Stimulated activated CD4-positive, alpha-beta T cell treated with anti-CD3 and anti-CD28 coated beads, Interleukin-1b, Interleukin-23, amount 100 ng/mL, for 4 hours (primary cell): ENCODE results near the gene ANGPTL4.
"Not testable (repeated sequence)": the region's sequence is repeated elsewhere in the genome, so short reads cannot be mapped to it uniquely, and the experiment has no call there.

ENCODE experiments used
- DNase-seq, 2 donors: peaks; one replicate each; pipeline ENCODE4 v3.0.0-alpha.2; 2020; ENCODE audit warnings: low read depth in 2 of 2

Gene ANGPTL4

DNA sequence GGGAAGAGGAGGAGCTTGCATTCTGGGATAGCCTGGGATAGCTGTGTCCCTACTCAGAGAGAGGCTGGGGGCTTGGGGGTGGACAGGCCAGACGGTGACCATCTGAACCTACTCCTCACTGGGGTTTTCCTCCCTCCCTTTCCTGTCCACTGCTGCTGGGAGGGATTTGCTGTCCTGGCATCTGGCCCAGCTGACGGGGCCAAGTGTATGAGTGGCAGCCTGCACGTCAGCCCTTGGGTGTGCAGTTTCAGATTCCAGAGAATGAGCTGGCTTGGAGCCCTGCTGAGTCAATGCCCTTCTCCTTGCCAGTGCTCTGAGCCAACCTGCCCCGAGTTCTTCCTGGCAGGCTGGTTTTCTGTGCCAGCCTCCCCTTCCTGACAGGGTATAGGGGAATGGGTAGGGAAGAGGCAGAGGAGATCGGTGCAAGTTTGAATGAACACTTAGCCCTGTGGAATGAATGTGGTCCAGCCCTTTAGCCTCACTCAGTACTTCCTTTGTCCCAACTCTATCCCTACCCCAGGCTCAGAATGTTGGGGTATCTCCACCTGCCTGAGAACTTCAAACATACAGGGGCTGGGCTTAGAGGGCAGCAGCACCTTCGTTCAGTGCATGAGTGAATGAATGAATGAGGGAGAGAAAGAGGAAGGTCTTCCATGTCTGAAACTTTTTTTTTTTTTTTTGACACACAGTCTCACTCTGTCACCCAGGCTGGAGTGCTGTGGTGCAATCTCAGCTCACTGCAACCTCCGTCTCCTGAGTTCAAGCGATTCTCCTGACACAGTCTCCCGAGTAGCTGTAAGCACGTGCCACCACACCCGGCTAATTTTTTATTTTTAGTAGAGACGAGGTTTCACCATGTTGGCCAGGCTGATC is 1.8 kb upstream of the ANGPTL4 start:
- no peak for DNase-seq

DNA sequence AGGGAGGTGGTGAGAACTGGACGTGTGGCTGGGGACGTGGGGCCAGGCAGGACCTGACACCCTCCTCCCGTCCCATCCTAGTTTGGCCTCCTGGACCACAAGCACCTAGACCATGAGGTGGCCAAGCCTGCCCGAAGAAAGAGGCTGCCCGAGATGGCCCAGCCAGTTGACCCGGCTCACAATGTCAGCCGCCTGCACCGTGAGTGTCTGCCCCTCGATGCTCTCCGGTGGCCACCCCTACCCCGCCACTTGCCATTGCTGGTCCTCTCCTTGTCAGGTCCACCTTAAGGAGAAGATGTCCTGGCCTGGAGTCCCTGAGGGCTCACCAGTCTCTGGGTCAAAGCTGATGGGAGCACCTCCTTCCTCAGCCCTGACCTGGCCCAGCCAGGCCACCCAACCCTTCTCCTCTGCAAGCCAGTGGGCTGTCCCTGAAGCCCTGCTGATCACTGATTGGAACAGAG is 2.2 kb downstream of the ANGPTL4 start:
- no peak for DNase-seq

- DNase-seq = no peak
These were observed 3.0 kb downstream of the ANGPTL4 start for GRCh38 chr19:8366961-8367326.

DNA sequence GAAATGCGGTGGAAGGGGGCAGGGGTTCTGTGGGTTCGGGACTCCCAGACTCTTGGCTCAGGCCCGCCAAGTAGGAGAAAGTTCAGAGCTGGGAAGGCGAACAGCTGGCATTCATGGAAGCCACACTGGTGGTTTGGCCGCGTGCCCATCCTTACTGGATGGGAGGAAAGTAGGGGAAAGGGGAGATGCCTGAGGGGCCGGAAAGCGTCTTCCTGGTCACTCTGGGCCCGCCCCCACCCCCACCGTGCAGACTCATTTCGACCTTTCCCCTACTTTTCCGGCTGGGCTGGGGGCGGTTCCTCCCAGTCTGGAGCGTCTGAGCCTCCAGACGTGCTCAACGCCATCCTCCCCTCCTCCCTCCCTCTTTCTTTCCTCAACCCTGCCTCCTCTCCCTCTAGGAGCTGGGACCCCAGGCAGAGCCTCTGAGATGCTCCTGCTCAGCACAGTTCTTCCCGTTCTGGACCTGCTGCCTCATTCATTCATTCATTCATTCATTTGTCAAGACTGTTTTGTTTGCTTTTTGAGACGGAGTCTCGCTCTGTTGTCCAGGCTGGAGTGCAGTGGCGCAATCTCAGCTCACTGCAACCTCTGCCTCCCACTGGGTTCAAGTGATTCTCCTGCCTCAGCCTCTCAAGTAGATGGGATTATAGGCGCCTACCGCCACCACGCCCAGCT is 3.5 kb downstream of the ANGPTL4 start:
- DNase-seq = no peak

GRCh38 chr19:8370176-8371010 is 6.4 kb downstream of the ANGPTL4 start:
- DNase-seq = no peak

GRCh38 chr19:8371011-8371804 is 7.3 kb downstream of the ANGPTL4 start:
- DNase-seq = no peak

DNA sequence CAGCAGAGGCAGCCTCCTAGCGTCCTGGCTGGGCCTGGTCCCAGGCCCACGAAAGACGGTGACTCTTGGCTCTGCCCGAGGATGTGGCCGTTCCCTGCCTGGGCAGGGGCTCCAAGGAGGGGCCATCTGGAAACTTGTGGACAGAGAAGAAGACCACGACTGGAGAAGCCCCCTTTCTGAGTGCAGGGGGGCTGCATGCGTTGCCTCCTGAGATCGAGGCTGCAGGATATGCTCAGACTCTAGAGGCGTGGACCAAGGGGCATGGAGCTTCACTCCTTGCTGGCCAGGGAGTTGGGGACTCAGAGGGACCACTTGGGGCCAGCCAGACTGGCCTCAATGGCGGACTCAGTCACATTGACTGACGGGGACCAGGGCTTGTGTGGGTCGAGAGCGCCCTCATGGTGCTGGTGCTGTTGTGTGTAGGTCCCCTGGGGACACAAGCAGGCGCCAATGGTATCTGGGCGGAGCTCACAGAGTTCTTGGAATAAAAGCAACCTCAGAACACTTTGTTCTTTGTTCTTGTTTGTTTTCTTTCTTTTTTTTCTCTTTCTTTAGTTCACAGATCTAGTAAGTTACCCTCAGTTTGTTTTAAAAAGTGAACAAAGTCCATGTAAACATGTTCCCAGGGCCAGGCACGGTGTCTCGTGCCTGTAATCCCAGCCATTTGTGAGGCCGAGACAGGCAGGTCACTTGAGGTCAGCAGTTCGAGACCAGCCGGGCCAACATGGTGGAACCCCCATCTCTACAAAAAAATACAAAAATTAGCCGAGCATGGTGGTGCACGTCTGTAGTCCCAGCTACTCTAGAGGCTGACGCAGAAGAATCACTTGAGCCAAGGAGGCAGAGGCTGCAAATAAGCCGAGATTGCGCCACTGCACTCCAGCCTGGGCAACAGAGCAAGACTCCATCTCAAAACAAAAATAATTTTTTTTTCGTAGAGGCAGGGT is 10.2 kb downstream of the ANGPTL4 start:
- no peak for DNase-seq

GRCh38 chr19:8375766-8376165 is 11.8 kb downstream of the ANGPTL4 start:
- not testable (repeated sequence) for DNase-seq

GRCh38 chr19:8376373-8376974 is 12.5 kb downstream of the ANGPTL4 start:
- DNase-seq = not testable (repeated sequence)

DNA sequence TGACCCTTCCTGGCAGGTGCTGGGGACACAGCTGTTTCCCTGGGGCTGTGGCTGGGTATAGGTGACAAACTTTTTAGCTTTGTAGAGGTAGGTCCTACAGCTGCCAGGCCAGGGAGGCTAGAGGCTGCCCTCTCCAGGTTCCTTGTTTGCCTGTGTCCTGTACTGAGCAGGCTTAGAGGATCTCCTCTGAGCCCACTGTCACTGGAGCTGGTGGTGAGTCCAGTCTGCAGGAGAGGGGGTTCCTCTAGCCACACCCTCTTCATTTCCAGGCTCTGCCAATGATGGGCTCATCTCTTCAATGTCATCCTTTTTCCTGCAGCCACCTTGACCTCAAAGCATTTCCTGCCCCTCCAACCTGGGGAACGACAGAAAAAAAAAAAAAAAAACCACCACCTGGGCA is 13.6 kb downstream of the ANGPTL4 start:
- DNase-seq = no peak

- DNase-seq = not testable (repeated sequence)
These were observed 15.4 kb downstream of the ANGPTL4 start for GRCh38 chr19:8379156-8379891.

DNA sequence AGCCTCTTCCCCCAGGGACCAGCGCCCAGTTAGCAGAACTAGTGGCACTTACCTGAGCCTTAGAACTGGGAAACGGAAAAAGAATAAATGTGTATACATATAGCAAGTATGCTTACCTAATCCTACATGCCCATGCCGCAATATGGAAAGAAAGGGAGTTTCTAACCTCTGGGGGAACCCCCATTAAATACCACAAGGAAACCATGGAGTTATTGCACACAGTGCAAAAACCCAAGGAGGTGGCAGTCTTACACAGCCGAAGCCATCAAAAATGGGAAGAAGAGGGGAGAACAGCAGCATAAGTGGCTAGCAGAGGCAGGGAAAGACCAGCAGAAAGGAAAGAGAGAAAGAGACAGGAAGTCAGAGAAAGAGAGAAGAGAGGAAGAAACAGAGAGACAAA is 20.6 kb downstream of the ANGPTL4 start:
- not testable (repeated sequence) for DNase-seq

- DNase-seq = not testable (repeated sequence)
These were observed 21.1 kb downstream of the ANGPTL4 start for GRCh38 chr19:8385103-8385502.

DNA sequence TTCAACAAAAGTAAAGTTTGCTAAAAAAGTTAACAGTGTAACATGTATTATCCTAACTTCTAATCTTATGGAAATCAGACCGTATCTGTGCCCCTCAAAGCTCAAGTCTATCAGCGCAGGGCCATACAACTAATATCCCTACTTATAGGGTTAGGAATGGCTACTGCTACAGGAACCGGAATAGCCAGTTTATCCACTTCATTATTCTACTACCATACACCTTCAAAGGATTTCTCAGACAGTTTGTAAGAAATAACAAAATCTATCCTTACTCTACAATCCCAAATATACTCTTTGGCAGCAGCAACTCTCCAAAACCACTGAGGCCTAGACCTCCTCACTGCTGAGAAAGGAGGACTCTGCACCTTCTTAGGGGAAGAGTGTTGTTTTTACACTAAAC is 21.6 kb downstream of the ANGPTL4 start:
- not testable (repeated sequence) for DNase-seq

DNA sequence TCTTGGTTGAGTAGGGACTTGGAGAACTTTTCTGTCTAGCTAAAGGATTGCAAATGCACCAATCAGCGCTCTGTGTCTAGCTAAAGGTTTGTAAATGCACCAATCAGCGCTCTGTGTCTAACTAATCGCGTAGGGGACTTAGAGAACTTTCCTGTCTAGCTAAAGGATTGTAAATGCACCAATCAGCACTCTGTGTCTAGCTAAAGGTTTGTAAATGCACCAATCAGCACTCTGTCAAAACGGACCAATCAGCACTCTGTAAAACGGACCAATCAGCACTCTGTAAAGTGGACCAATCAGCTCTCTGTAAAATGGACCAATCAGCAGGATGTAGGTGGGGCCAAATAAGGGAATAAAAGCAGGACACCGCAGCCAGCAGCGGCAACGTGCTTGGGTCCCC is 22.5 kb downstream of the ANGPTL4 start:
- not testable (repeated sequence) for DNase-seq

GRCh38 chr19:8386990-8387389 is 23.0 kb downstream of the ANGPTL4 start:
- no peak for DNase-seq

DNA sequence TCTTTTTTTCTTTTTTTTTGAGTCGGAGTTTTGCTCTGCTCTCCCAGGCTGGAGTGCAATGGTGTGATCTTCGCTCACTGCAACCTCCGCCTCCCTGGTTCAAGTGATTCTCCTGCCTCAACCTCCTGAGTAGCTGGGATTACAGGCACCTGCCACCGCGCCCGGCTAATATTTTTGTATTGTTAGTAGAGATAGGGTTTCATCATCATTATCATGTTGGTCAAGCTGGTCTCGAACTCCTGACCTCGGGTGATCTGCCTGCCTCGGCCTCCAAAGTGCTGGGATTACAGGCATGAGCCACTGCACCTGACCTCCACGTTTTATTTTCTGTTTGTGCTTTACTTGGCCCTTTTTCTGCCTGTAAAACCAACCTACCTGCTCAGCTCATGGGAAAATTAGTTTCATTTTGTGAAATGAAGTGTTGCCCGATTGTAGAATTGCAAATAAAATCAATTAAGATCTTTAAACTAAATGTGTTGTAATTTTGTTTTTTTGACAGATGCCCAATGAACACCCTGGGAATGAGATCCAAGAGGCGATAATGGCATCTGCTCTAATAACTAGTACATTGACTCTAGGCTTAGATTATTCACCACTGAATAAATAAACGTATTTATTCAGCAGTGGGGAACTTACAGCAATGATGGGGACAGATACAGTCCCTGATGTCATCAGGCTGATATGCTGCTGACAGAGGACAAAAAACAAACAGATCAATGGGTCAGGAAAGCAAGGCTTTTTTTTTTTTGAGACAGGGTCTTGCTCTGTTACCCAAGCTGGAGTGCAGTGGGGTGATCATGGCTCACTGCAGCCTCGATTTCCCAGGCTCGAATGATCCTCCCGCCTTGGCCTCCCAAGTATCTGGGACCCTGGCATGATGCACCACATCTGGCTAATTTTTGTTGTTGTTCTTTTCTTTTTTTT is 24.0 kb downstream of the ANGPTL4 start:
- DNase-seq = no peak

DNA sequence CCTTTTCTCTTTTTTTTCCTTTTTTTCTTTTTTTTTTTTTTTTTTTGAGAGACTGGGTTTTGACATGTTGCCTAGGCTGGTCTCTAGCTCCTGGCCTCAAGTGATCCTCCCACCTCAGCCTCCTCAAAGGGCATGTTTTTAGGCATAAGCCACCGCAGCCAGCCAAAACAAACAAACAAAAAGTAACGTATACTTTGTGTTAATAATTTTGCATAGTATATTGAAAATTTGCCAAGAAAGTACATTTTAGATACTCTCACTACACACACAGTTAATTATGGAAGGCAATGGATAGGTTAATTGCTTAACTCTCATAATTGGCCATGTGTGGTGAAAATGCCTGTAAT is 24.6 kb downstream of the ANGPTL4 start:
- no peak for DNase-seq
